ENCODE data around the gene BRSK1. TPM values are rescaled to one million over a fixed set of nuclear protein-coding genes. Genes with fewer than 3 reads are reported as not detected.

The BRSK1 gene
- polyA plus RNA-seq, 2 of the 4 experiments (the other 2 are of a cell fraction): 5.4 to 6.6 TPM

GRCh38 chr19:55241935-55242464, 41.8 kb upstream of the BRSK1 start:
- no peak for ATAC-seq
- POLR2A ChIA-PET: no interaction called here

GRCh38 chr19:55242517-55242916, 41.3 kb upstream of the BRSK1 start:
- Histone ChIP-seq H3K27ac (no peak overlapping the region), H3K9me3 (no peaks in the 10 kb centered on the region), H3K4me3 (no peak overlapping the region), H3K4me2 (no peak overlapping the region), H3K4me1 (peaks cover 4% of the 10 kb centered on the region; the same call in 2 of the 3 replicates)
- ATAC-seq (no peak), DNase-seq (ENCODE audit: low read depth in 1 of 2, low spot score in 1 of 2) (no peak), FAIRE-seq (no peak)
- TF ChIP-seq FOSL2 (IDR thresholded peaks at IDR 0.05) (no peak), FOSL2 (CRISPR knock-in tag; IDR thresholded peaks at IDR 0.05) (no peak), KDM1A (IDR thresholded peaks at IDR 0.05; ENCODE audit: low read depth) (no peak), HDAC2 (IDR thresholded peaks at IDR 0.05) (no peak)
- 80% methylated on average over 7 of the region's 7 CpGs for WGBS (ENCODE audit: missing lambda C conversion rate)
- POLR2A ChIA-PET: no interaction called here
- CTCF ChIA-PET: interaction anchor here (1.1 to 3.1 kb wide), 6 partner anchors 9 to 176 kb away, joined by 3 to 13 read pairs (median 4); no protein-coding TSS in a partner anchor

More at GRCh38 chr19:55241935-55242464, 41.8 kb upstream of the BRSK1 start:
- Histone ChIP-seq H3K4me1 (no peaks in the 10 kb centered on the region), H3K9me3 (no peaks in the 10 kb centered on the region), H3K27ac (no peak overlapping the region), H3K4me2 (no peak overlapping the region), H3K4me3 (no peak overlapping the region)
- CTCF ChIA-PET: interaction anchor here (1.1 to 3.1 kb wide), 6 partner anchors 9 to 176 kb away, joined by 3 to 13 read pairs (median 4); no protein-coding TSS in a partner anchor
- no peak for DNase-seq (ENCODE audit: low read depth in 1 of 2, low spot score in 1 of 2)
- no peak for TF ChIP-seq JUNB (IDR thresholded peaks at IDR 0.05)
- no peak for TF ChIP-seq E2F6 (IDR thresholded peaks at IDR 0.05; ENCODE audit: borderline replicate concordance, low read depth)
- no peak for TF ChIP-seq EHF (CRISPR knock-in tag; IDR thresholded peaks at IDR 0.05)
- TF ChIP-seq RFX5 (IDR thresholded peaks at IDR 0.05): no peak
- no peak for TF ChIP-seq EP300 (IDR thresholded peaks at IDR 0.05)
- no peak for TF ChIP-seq MAZ (IDR thresholded peaks at IDR 0.05; ENCODE audit: borderline replicate concordance, low read depth, low read length)
- no peak for TF ChIP-seq TFCP2L1 (CRISPR knock-in tag; IDR thresholded peaks at IDR 0.05)
- TF ChIP-seq ESRRA (IDR thresholded peaks at IDR 0.05; ENCODE audit: borderline replicate concordance, low read length): no peak
- no peak for TF ChIP-seq EHMT2 (IDR thresholded peaks at IDR 0.05; ENCODE audit: low read depth)
- TF ChIP-seq NFE2L2 (conservative IDR thresholded peaks at IDR 0.05; ENCODE audit: low read length): no peak
- no peak for TF ChIP-seq BCL3 (IDR thresholded peaks at IDR 0.05)
- no peak for TF ChIP-seq FOSL2 (IDR thresholded peaks at IDR 0.05)
- no peak for TF ChIP-seq FOSL2 (CRISPR knock-in tag; IDR thresholded peaks at IDR 0.05)
- TF ChIP-seq REST (IDR thresholded peaks at IDR 0.05): no peak
- no peak for TF ChIP-seq NR3C1 (IDR thresholded peaks at IDR 0.05)
- TF ChIP-seq ZSCAN20 (CRISPR knock-in tag; IDR thresholded peaks at IDR 0.05): no peak
- TF ChIP-seq NPAS2 (CRISPR knock-in tag; IDR thresholded peaks at IDR 0.05; ENCODE audit: borderline replicate concordance): no peak
- no peak for FAIRE-seq
- 97% methylated on average over 14 of the region's 16 CpGs for WGBS (ENCODE audit: missing lambda C conversion rate)

Measured in A549 (cell line).